Subcutaneous abdominal adipose tissue (tissue), 5 donors: ENCODE results near the gene BICC1.

Source experiments
- H3K27ac ChIP-seq: one replicate; pipeline ENCODE4 v1.7.0; 2013; ENCODE audit warnings: low read depth, mild to moderate bottlenecking, inconsistent platforms, low read length, moderate library complexity
- H3K27me3 ChIP-seq, 5 donors: one replicate each; pipeline ENCODE4 v1.7.0; 2013; ENCODE audit warnings: low read length in 5 of 5, inconsistent platforms in 1 of 5; ENCODE audit not compliant: control insufficient read depth in 5 of 5, insufficient read depth in 4 of 5
- H3K36me3 ChIP-seq, 5 donors: one replicate each; pipeline ENCODE4 v1.7.0; 2013; ENCODE audit warnings: low read length in 5 of 5; ENCODE audit not compliant: control insufficient read depth in 5 of 5, insufficient read depth in 5 of 5
- H3K4me1 ChIP-seq, 5 donors: one replicate each; pipeline ENCODE4 v1.7.0; 2013; ENCODE audit warnings: low read length in 5 of 5, mild to moderate bottlenecking in 3 of 5, moderate library complexity in 1 of 5; ENCODE audit not compliant: control insufficient read depth in 5 of 5, insufficient read depth in 5 of 5
- H3K4me3 ChIP-seq, 5 donors: one replicate each; pipeline ENCODE4 v1.7.0; 2013; ENCODE audit warnings: low read length in 5 of 5, low read depth in 1 of 5
- H3K9ac ChIP-seq, 5 donors: one replicate each; pipeline ENCODE4 v1.7.0; 2013; ENCODE audit warnings: low read length in 5 of 5, mild to moderate bottlenecking in 4 of 5, moderate library complexity in 3 of 5
- H3K9me3 ChIP-seq, 5 donors: one replicate each; pipeline ENCODE4 v1.7.0; 2013; ENCODE audit warnings: low read length in 5 of 5; ENCODE audit not compliant: control insufficient read depth in 5 of 5
- donor health status: healthy.
- donor health status: healthy.
- donor health status: healthy.
- donor health status: healthy.
- donor health status: healthy.

The BICC1 gene

DNA sequence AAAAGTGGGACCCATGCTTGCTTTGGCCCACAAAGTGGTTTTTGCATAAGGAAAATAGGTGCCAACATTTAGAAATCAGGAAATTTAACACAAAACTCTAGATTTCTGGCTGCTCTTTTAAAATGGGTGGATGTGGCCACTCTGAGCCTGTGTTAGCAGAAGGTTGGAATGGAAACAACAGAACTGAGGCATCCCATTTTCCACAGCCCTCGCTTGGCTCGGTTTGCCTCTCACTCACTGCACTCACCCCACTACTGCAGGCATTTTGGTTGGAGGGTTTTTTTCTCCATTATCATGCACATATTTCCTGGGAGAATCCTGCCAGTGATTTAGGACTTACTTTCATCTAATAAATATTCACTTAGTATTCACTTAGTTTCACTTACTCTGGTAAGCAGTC is 178.9 kb downstream of the BICC1 start:
- no peaks in the 10 kb centered on the region for H3K27me3 ChIP-seq
- no peaks in the 10 kb centered on the region for H3K4me1 ChIP-seq
- H3K9ac ChIP-seq = no peak overlapping the region
- H3K36me3 ChIP-seq = no peaks in the 10 kb centered on the region
- no peak overlapping the region for H3K4me3 ChIP-seq
- H3K27ac ChIP-seq = no peak overlapping the region
- peaks cover 0 to 16% (median 10%) of the 10 kb centered on the region in 5 donors for H3K9me3 ChIP-seq

DNA sequence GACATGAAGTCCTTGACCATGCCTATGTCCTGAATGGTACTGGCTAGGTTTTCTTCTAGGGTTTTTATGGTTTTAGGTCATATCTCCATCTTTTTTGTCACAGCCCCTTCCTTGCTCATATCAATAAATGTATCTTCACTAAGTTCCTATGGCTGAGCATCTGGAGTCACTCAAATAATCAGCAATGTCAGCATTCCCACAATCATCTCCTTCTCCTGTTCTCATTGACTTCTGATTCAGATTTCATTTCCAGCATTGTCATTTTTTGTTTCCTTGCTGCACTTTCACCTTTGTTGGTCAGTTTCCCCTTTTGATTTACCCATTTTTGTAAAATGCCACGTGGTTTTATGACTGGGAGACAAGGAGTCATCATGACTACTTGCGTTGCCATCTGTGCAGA is 181.2 kb downstream of the BICC1 start:
- H3K9me3 ChIP-seq = peaks cover 0 to 12% (median 10%) of the 10 kb centered on the region in 5 donors
- no peaks in the 10 kb centered on the region for H3K27me3 ChIP-seq
- H3K4me3 ChIP-seq = no peak overlapping the region
- no peak overlapping the region for H3K27ac ChIP-seq
- H3K36me3 ChIP-seq = no peaks in the 10 kb centered on the region
- no peaks in the 10 kb centered on the region for H3K4me1 ChIP-seq
- H3K9ac ChIP-seq = no peak overlapping the region

DNA sequence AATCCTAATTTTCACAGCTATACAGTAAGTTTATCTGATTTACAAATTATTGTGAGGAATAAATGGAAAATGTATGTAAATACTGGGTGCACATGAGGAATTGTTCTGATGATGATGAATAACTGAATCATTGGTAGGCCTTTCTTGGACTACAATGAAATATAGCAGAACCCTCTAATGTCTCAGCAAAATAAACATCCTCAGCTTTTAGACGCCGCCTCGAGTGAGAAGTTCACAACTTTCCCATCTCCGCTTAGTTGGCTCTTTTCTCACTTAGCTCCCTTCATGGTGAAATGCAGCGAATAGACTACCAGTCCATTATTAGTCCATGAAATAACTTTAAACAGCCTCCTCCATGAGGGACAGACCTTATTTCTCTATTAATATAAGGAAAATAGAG is 182.3 kb downstream of the BICC1 start:
- no peak overlapping the region for H3K4me3 ChIP-seq
- no peak overlapping the region for H3K27ac ChIP-seq
- H3K9me3 ChIP-seq = peaks cover 0 to 12% (median 10%) of the 10 kb centered on the region in 5 donors
- no peaks in the 10 kb centered on the region for H3K36me3 ChIP-seq
- H3K9ac ChIP-seq = no peak overlapping the region
- no peaks in the 10 kb centered on the region for H3K27me3 ChIP-seq
- no peaks in the 10 kb centered on the region for H3K4me1 ChIP-seq

DNA sequence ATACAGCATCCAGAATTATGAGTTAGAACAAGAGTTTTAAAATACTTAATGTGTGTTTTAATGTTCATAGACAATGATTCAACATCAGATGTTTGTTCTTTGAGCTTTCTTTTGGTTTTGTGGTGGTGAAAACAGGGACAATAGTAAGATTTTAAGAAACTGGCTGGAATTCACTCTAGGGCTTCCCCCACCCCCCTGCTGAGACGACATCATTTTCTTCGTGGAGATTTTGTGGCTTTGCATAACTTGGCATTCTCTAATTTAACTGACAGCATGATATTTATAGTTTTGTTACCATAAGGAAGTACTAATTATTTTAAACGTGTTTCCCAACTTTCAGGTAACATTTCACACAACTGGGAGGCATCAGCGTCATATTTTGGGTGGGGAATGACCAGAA is 184.1 kb downstream of the BICC1 start:
- Histone ChIP-seq H3K4me1 (peaks cover 0 to 5% (median 0%) of the 10 kb centered on the region in 5 donors), H3K27ac (no peak overlapping the region), H3K9ac (no peak overlapping the region), H3K36me3 (no peaks in the 10 kb centered on the region), H3K9me3 (peaks cover 0 to 8% (median 5%) of the 10 kb centered on the region in 5 donors), H3K27me3 (no peaks in the 10 kb centered on the region), H3K4me3 (no peak overlapping the region)

DNA sequence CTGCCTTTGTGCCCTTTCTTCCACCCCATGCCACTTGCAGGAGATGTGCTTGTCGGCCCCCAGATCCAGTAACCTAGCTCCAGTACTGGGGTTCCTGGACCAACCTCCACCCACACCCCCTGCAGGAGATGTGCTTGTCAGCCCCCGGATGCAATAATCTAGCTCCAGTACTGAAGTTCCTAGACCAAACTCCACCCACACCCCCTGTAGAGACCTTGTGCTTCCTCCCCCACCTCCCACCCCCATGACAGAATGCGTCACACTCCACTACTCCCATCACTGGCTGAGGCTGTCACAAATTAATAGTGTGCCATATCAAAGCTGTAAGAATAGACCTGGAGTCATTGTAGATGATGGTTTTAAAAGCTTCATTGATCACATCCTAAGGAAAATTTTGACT is 185.0 kb downstream of the BICC1 start:
- Histone ChIP-seq H3K9me3 (no peaks in the 10 kb centered on the region), H3K36me3 (no peaks in the 10 kb centered on the region), H3K4me1 (peaks cover 0 to 5% (median 0%) of the 10 kb centered on the region in 5 donors), H3K27ac (no peak overlapping the region), H3K4me3 (no peak overlapping the region), H3K27me3 (no peaks in the 10 kb centered on the region), H3K9ac (no peak overlapping the region)

DNA sequence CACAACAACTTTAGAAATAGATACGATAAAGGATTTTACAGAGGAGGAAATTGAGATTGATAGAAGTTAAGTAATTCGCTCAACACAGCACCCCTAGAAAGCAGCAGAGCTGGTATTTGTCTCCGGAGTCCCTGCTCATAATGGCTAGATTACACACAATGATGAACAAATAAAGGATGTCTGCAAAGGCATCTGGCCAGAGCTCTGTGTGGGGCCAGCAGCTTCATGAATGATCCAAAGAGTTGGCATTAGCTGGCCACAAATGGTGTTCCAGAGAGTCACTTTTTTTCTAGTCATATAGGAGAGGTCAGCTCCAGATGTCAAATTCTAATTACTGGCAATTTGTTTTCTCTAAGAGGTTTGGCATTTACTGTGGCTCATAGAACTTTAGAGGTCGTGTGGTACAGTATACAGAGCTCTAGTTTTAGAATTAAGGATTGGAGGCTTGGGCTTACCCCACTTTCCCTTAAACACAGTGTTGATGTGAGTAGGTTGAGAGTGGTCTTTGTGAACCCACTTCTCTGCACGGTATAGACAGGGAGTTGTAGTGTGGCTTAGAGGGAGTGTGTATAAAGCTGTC is 186.2 kb downstream of the BICC1 start:
- no peaks in the 10 kb centered on the region for H3K9me3 ChIP-seq
- H3K4me1 ChIP-seq = peaks cover 0 to 5% (median 0%) of the 10 kb centered on the region in 5 donors
- no peaks in the 10 kb centered on the region for H3K27me3 ChIP-seq
- H3K27ac ChIP-seq = no peak overlapping the region
- no peak overlapping the region for H3K4me3 ChIP-seq
- H3K36me3 ChIP-seq = no peaks in the 10 kb centered on the region
- H3K9ac ChIP-seq = no peak overlapping the region

DNA sequence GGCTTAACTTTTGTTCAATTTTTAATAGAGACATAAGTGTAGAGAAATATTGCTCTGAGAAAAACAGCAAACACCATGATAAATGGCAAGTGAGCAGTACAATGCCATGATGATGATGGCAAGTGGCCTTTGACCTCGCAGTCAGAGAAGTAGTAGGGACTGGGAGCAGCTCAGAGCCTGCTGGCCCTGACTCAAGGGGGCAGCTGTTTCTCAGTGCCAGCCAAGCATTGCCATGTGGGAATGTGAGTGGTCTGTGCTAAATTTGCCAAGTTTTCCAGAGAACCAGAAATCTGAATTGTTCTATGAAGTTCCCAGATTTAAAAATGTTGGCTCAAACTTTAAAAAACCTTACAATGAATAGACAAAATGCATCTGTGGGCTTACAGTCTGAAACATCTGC is 187.9 kb downstream of the BICC1 start:
- Histone ChIP-seq H3K27me3 (no peaks in the 10 kb centered on the region), H3K27ac (no peak overlapping the region), H3K4me3 (no peak overlapping the region), H3K9ac (no peak overlapping the region), H3K36me3 (no peaks in the 10 kb centered on the region), H3K4me1 (peaks cover 0 to 5% (median 0%) of the 10 kb centered on the region in 5 donors), H3K9me3 (no peaks in the 10 kb centered on the region)

DNA sequence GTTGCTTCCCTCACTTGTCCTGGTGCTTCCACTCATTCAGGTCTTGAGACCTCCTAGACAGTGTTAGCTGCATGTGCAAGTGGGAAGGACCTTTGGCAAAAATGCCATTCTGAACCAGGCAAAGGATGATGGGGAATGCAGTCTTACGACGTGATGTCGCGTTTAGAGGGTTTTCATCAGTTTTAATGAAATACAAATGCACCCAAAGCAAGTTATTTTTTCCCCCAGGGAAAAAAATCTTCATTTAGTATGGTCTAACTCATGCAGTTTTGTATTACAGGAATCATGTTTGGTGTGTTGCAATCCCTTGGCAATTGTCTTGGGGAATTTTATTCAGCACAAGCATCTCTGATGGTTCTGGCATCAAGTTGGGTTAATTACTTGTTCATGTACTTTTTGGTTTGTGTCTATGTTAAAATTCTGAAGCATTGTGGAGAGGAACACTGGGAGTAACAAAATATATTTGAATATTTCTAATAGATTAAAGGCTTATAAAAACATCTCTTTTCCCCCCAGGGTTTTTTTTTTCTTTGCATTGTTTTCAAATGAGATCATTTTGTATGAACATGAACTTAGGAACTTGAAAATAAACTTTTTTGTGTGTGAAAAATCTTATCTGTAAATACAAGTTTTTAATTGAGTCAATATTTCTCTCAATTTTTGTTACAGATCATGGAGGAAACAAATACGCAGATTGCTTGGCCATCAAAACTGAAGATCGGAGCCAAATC is 188.9 kb downstream of the BICC1 start:
- no peak overlapping the region for H3K9ac ChIP-seq
- H3K36me3 ChIP-seq = no peaks in the 10 kb centered on the region
- H3K9me3 ChIP-seq = no peaks in the 10 kb centered on the region
- H3K27me3 ChIP-seq = no peaks in the 10 kb centered on the region
- H3K4me3 ChIP-seq = no peak overlapping the region
- H3K4me1 ChIP-seq = peaks cover 0 to 5% (median 0%) of the 10 kb centered on the region in 5 donors
- H3K27ac ChIP-seq = peak overlapping the region; percentile 15

DNA sequence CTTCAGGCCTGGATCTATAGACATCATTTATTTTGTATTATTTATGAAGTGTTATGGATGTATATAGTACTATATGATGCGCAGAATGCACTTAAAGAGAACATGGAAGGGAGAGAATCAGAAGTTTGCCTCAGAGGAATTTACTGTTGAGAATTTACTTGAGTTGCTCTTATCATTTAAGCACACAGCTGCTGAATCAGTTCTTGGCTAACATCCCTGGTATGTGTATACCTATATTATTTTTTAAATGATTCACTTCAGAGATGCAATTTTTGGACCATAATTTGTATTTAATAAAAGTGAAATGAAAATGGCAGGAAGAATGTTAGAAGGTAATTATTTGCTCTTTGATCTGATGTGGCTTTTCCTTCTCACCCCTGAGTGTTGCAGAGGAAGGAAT is 191.6 kb downstream of the BICC1 start:
- Histone ChIP-seq H3K4me3 (no peak overlapping the region), H3K4me1 (peaks cover 0 to 5% (median 0%) of the 10 kb centered on the region in 5 donors), H3K27me3 (no peaks in the 10 kb centered on the region), H3K27ac (no peak overlapping the region), H3K9me3 (no peaks in the 10 kb centered on the region), H3K9ac (no peak overlapping the region), H3K36me3 (no peaks in the 10 kb centered on the region)

DNA sequence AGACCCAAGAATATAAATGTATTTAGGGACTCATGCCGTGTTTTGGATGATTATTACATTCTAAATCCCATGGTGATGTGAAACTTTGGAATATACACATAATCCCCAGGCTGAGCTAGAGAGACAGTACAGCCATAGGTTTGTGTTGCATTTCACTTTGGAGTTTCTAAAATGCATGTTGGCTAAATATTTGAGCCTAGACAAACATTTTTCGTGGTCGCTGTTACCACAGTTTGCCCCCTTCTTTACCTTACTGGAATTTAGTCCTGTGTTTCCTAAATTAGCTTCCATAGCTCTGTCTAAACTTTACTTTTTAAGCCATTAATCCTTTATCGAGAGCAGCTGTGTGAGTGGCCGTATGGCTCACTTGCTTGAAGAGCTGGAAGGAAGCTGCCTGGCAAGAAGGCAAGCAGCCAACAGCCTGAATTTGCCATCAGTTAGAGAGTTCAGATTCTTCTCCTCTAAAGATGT is 192.0 kb downstream of the BICC1 start:
- Histone ChIP-seq H3K36me3 (no peaks in the 10 kb centered on the region), H3K27ac (no peak overlapping the region)

More for the DNA sequence above, 192.0 kb downstream of the BICC1 start:
- Histone ChIP-seq H3K9me3 (no peaks in the 10 kb centered on the region), H3K27me3 (no peaks in the 10 kb centered on the region), H3K9ac (no peak overlapping the region), H3K4me1 (peaks cover 0 to 5% (median 0%) of the 10 kb centered on the region in 5 donors), H3K4me3 (no peak overlapping the region)
